Mesothelial cell of epicardium (in vitro differentiated cells): ENCODE data around the gene TP73. TPM values are rescaled to one million over a fixed set of nuclear protein-coding genes. Genes with fewer than 3 reads are reported as not detected.

Source experiments
- DNase-seq, 2 experiments: peaks; one replicate each; pipeline ENCODE4 v3.0.0; 2021; ENCODE audit warnings: low spot score in 2 of 2; ENCODE audit not compliant: unreplicated experiment in 2 of 2
- H3K27ac Mint-ChIP-seq: 2 replicates; pipeline ENCODE4 v1.8.0; 2021; ENCODE audit warnings: mixed read lengths
- H3K27me3 Mint-ChIP-seq: 2 replicates; pipeline ENCODE4 v1.8.0; 2021; ENCODE audit warnings: low read depth, mixed read lengths
- H3K36me3 Mint-ChIP-seq: 2 replicates; pipeline ENCODE4 v1.8.0; 2021; ENCODE audit warnings: mixed read lengths
- H3K4me1 Mint-ChIP-seq: 2 replicates; pipeline ENCODE4 v1.8.0; 2021; ENCODE audit warnings: mixed read lengths
- H3K4me3 Mint-ChIP-seq: 2 replicates; pipeline ENCODE4 v1.8.0; 2021; ENCODE audit warnings: mild to moderate bottlenecking, moderate library complexity, mixed read lengths
- H3K9me3 Mint-ChIP-seq: 2 replicates; pipeline ENCODE4 v1.8.0; 2021; ENCODE audit warnings: mixed read lengths
- CTCF ChIP-seq: fragments of 200-600 bp; sonication (generic); IDR thresholded peaks from one replicate; pipeline ENCODE4 v1.5.0; 2021; ENCODE audit warnings: antibody characterized with exemption; ENCODE audit not compliant: unreplicated experiment
- total RNA-seq: library from RNA; stranded (reverse); gene quantifications from 3 replicates; pipeline ENCODE4 v1.2.1, GENCODE V29; 2021

The TP73 gene
- total RNA-seq, 1 donor from 2014 or later, result 1.4 TPM

GRCh38 chr1:3636531-3636930 lies 15.8 kb upstream of the TP73 start:
- no peak overlapping the region for H3K4me3 Mint-ChIP-seq
- DNase-seq, result no peak
- TF ChIP-seq CTCF, result no peak
- no peaks in the 10 kb centered on the region for H3K27me3 Mint-ChIP-seq
- H3K27ac Mint-ChIP-seq, result no peak overlapping the region
- no peaks in the 10 kb centered on the region for H3K4me1 Mint-ChIP-seq
- peaks cover 14% of the 10 kb centered on the region for H3K36me3 Mint-ChIP-seq
- H3K9me3 Mint-ChIP-seq, result no peaks in the 10 kb centered on the region

GRCh38 chr1:3638027-3638426 lies 14.3 kb upstream of the TP73 start:
- Mint-ChIP-seq H3K36me3 (peaks cover 22% of the 10 kb centered on the region), H3K27me3 (no peaks in the 10 kb centered on the region), H3K4me3 (no peak overlapping the region), H3K9me3 (no peaks in the 10 kb centered on the region), H3K27ac (no peak overlapping the region), H3K4me1 (no peaks in the 10 kb centered on the region)
- DNase-seq, result no peak
- TF ChIP-seq CTCF, result no peak

GRCh38 chr1:3638676-3639075 lies 13.6 kb upstream of the TP73 start:
- no peak for DNase-seq
- H3K27ac Mint-ChIP-seq, result no peak overlapping the region
- no peak overlapping the region for H3K4me3 Mint-ChIP-seq
- H3K27me3 Mint-ChIP-seq, result no peaks in the 10 kb centered on the region
- no peaks in the 10 kb centered on the region for H3K4me1 Mint-ChIP-seq
- peaks cover 22% of the 10 kb centered on the region for H3K36me3 Mint-ChIP-seq
- TF ChIP-seq CTCF, result no peak
- no peaks in the 10 kb centered on the region for H3K9me3 Mint-ChIP-seq

- peaks cover 21% of the 10 kb centered on the region for H3K36me3 Mint-ChIP-seq
- no peaks in the 10 kb centered on the region for H3K9me3 Mint-ChIP-seq
- no peaks in the 10 kb centered on the region for H3K27me3 Mint-ChIP-seq
- no peak for TF ChIP-seq CTCF
- H3K27ac Mint-ChIP-seq, result no peak overlapping the region
- no peak overlapping the region for H3K4me3 Mint-ChIP-seq
- DNase-seq, result no peak
- H3K4me1 Mint-ChIP-seq, result no peaks in the 10 kb centered on the region
These were observed 12.9 kb upstream of the TP73 start for GRCh38 chr1:3639397-3639911.

- no peaks in the 10 kb centered on the region for H3K4me1 Mint-ChIP-seq
- H3K4me3 Mint-ChIP-seq, result no peak overlapping the region
- no peaks in the 10 kb centered on the region for H3K9me3 Mint-ChIP-seq
- DNase-seq, result no peak
- no peak for TF ChIP-seq CTCF
- peaks cover 16% of the 10 kb centered on the region for H3K36me3 Mint-ChIP-seq
- H3K27me3 Mint-ChIP-seq, result no peaks in the 10 kb centered on the region
- no peak overlapping the region for H3K27ac Mint-ChIP-seq
These were observed 12.0 kb upstream of the TP73 start for GRCh38 chr1:3640121-3640837.
